Vagina (tissue), 2 donors: ENCODE measurements around the gene SMYD1.

Experiments used
- CTCF ChIP-seq, 3 experiments: fragments of 450-650 bp in 2 of 3; fragments of 200-600 bp in 1 of 3; sonication (generic) in 1 of 3; IDR thresholded peaks; one replicate each; pipeline ENCODE4 v1.5.1; 2017 to 2019; ENCODE audit warnings: antibody characterized with exemption in 3 of 3, mild to moderate bottlenecking in 2 of 3, moderate library complexity in 2 of 3
- POLR2AphosphoS5 ChIP-seq, 2 donors: sonication (generic); formaldehyde crosslinking; IDR thresholded peaks; one replicate each; pipeline ENCODE4 v1.9.0; 2017; ENCODE audit warnings: antibody characterized with exemption in 2 of 2, mild to moderate bottlenecking in 2 of 2, low read depth in 1 of 2; ENCODE audit not compliant: insufficient read depth in 1 of 2

GRCh38 chr2:88036182-88036581 is 31.4 kb upstream of the SMYD1 start:
- TF ChIP-seq POLR2AphosphoS5 (IDR thresholded peaks at IDR 0.05; ENCODE audit: insufficient read depth in 1 of 2, low read depth in 1 of 2) (no peak), CTCF (IDR thresholded peaks at IDR 0.05) (no peak)
